GM23338 (cell line): Measurements from ENCODE around the gene CLIC3. TPM values are rescaled to one million over a fixed set of nuclear protein-coding genes. Genes with fewer than 3 reads are reported as not detected.

Source experiments
- ATAC-seq: fragments of 200-7000 bp; cut with Tn5 transposase; 3 replicates; pipeline ENCODE4 v1.9.1; 2020
- DNase-seq: peaks from one replicate; pipeline ENCODE4 v3.0.0-alpha.2; 2015; ENCODE audit warnings: low spot score
- H2AFZ ChIP-seq: fragments of 200-600 bp; sonication (generic); 2 replicates; pipeline ENCODE4 v1.8.0; 2016; ENCODE audit warnings: antibody characterized with exemption, mild to moderate bottlenecking, moderate library complexity
- H3F3A ChIP-seq: fragments of 200-600 bp; sonication (generic); replicated peaks from 2 replicates; pipeline ENCODE4 v1.8.0; 2017; ENCODE audit warnings: antibody characterized with exemption, mixed run types, low read depth
- H3K27ac ChIP-seq: fragments of 200-600 bp; sonication (generic); 2 replicates; pipeline ENCODE4 v1.6.1; 2016; ENCODE audit warnings: low read depth
- H3K27me3 ChIP-seq: fragments of 200-600 bp; sonication (generic); 2 replicates; pipeline ENCODE4 v1.8.0; 2016; ENCODE audit warnings: mild to moderate bottlenecking, mixed run types, moderate library complexity; ENCODE audit not compliant: insufficient read depth
- H3K36me3 ChIP-seq: fragments of 200-600 bp; sonication (generic); 2 replicates; pipeline ENCODE4 v1.8.0; 2016; ENCODE audit warnings: mild to moderate bottlenecking; ENCODE audit not compliant: insufficient read depth
- H3K4me1 ChIP-seq: fragments of 200-600 bp; sonication (generic); 2 replicates; pipeline ENCODE4 v1.8.0; 2016; ENCODE audit warnings: mild to moderate bottlenecking, moderate library complexity; ENCODE audit not compliant: insufficient read depth
- H3K4me2 ChIP-seq: fragments of 200-600 bp; sonication (generic); 2 replicates; pipeline ENCODE4 v1.7.1; 2017; ENCODE audit warnings: mixed run types
- H3K4me3 ChIP-seq: fragments of 200-600 bp; sonication (generic); 2 replicates; pipeline ENCODE4 v1.6.1; 2016; ENCODE audit warnings: mixed run types
- H3K79me2 ChIP-seq: fragments of 200-600 bp; sonication (generic); replicated peaks from 2 replicates; pipeline ENCODE4 v1.8.0; 2017; ENCODE audit warnings: mild to moderate bottlenecking; ENCODE audit not compliant: insufficient read depth
- H3K9me2 ChIP-seq: fragments of 200-600 bp; sonication (generic); 2 replicates; pipeline ENCODE4 v1.8.0; 2017; ENCODE audit not compliant: insufficient read depth
- H4K20me1 ChIP-seq: fragments of 200-600 bp; sonication (generic); replicated peaks from 2 replicates; pipeline ENCODE4 v1.8.0; 2017; ENCODE audit warnings: mild to moderate bottlenecking; ENCODE audit not compliant: insufficient read depth
- H3K27ac Mint-ChIP-seq: 2 replicates; pipeline ENCODE4 v1.8.0; 2020; ENCODE audit warnings: inconsistent platforms, mild to moderate bottlenecking, moderate library complexity, mixed read lengths
- H3K27me3 Mint-ChIP-seq: 3 replicates; pipeline ENCODE4 v1.8.0; 2022; ENCODE audit warnings: low read depth, mild to moderate bottlenecking, moderate library complexity, mixed read lengths, inconsistent platforms; ENCODE audit not compliant: insufficient read depth, poor library complexity
- H3K36me3 Mint-ChIP-seq: 3 replicates; pipeline ENCODE4 v1.8.0; 2021; ENCODE audit warnings: low read depth, mild to moderate bottlenecking, inconsistent platforms, moderate library complexity, mixed read lengths
- H3K4me1 Mint-ChIP-seq: 3 replicates; pipeline ENCODE4 v1.8.0; 2020; ENCODE audit warnings: mild to moderate bottlenecking, inconsistent platforms, mixed read lengths
- H3K4me3 Mint-ChIP-seq: 3 replicates; pipeline ENCODE4 v1.8.0; 2021; ENCODE audit warnings: moderate library complexity, mild to moderate bottlenecking, inconsistent platforms, mixed read lengths
- H3K9me3 Mint-ChIP-seq: 3 replicates; pipeline ENCODE4 v1.8.0; 2020; ENCODE audit warnings: moderate library complexity, mild to moderate bottlenecking, inconsistent platforms, mixed read lengths
- CREB1 ChIP-seq: fragments of 250-450 bp; sonication (Bioruptor Pico); IDR thresholded peaks from 2 replicates; pipeline ENCODE4 v1.5.0; 2020; ENCODE audit warnings: low read depth, mild to moderate bottlenecking, moderate library complexity
- CTCF ChIP-seq, 2 experiments: fragments of 200-600 bp in 1 of 2; sonication (generic) in 1 of 2; conservative IDR thresholded peaks; 2 replicates each; pipeline versions ENCODE4 v1.5.1 to v1.6.1; 2016 to 2017; ENCODE audit warnings: antibody characterized with exemption in 2 of 2, low read depth in 2 of 2, mild to moderate bottlenecking in 2 of 2, moderate library complexity in 1 of 2
- EZH2 ChIP-seq: fragments of 200-600 bp; sonication (generic); IDR thresholded peaks from one replicate; pipeline ENCODE4 v1.8.0; 2017; ENCODE audit warnings: antibody characterized with exemption, mild to moderate bottlenecking, low read depth; ENCODE audit not compliant: unreplicated experiment
- EZH2phosphoT487 ChIP-seq: fragments of 200-600 bp; sonication (generic); IDR thresholded peaks from one replicate; pipeline ENCODE4 v1.8.1; 2018; ENCODE audit warnings: antibody characterized with exemption; ENCODE audit not compliant: unreplicated experiment
- JUNB ChIP-seq: IDR thresholded peaks from one replicate; pipeline ENCODE4 v1.6.1; 2016; ENCODE audit warnings: antibody characterized with exemption; ENCODE audit not compliant: unreplicated experiment
- NANOG ChIP-seq: IDR thresholded peaks from 2 replicates; pipeline ENCODE4 v1.6.1; 2016; ENCODE audit warnings: antibody characterized with exemption, borderline replicate concordance
- POLR2AphosphoS5 ChIP-seq: IDR thresholded peaks from 2 replicates; pipeline ENCODE4 v1.6.1; 2016; ENCODE audit warnings: antibody characterized with exemption, low read depth
- STAT1 ChIP-seq: IDR thresholded peaks from one replicate; pipeline ENCODE4 v1.6.1; 2016; ENCODE audit warnings: antibody characterized with exemption; ENCODE audit not compliant: unreplicated experiment
- ZNF114 ChIP-seq: fragments of 250-450 bp; sonication (Bioruptor Pico); IDR thresholded peaks from 2 replicates; pipeline ENCODE4 v1.5.0; 2020; ENCODE audit warnings: mild to moderate bottlenecking, moderate library complexity
- polyA plus RNA-seq: library from polyadenylated mRNA; unstranded; fragments of >200 nt; fragmentation: Nextera tagmentation; extraction: Ambion mirVana; gene quantifications from 2 replicates; pipeline ENCODE4 v1.2.1, GENCODE V29; 2016
- total RNA-seq: library from RNA; depleted of rRNA; stranded (reverse); fragments of >200 nt; shearing (Covaris generic); gene quantifications from 2 replicates; pipeline ENCODE4 v1.2.3, GENCODE V29; 2014
- TF ChIP-seq, protein P1 (sequence below): IDR thresholded peaks from 2 replicates; pipeline ENCODE4 v1.6.1; 2016; ENCODE audit warnings: antibody characterized with exemption
- TF ChIP-seq, protein P2 (sequence below): IDR thresholded peaks from one replicate; pipeline ENCODE4 v1.6.1; 2018; ENCODE audit warnings: antibody characterized with exemption; ENCODE audit not compliant: unreplicated experiment

The CLIC3 gene
- total and polyA plus RNA-seq, 2 experiments from 2014 or later = 0.53 to 0.56 TPM

- TF ChIP-seq, protein P1, sequence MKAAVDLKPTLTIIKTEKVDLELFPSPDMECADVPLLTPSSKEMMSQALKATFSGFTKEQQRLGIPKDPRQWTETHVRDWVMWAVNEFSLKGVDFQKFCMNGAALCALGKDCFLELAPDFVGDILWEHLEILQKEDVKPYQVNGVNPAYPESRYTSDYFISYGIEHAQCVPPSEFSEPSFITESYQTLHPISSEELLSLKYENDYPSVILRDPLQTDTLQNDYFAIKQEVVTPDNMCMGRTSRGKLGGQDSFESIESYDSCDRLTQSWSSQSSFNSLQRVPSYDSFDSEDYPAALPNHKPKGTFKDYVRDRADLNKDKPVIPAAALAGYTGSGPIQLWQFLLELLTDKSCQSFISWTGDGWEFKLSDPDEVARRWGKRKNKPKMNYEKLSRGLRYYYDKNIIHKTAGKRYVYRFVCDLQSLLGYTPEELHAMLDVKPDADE = no peak
- no peak for TF ChIP-seq CREB1 (CRISPR knock-in tag)
- no peak for TF ChIP-seq NANOG
Measured at GRCh38 chr9:137030006-137030405, 33.6 kb upstream of the CLIC3 start (continued).

DNA sequence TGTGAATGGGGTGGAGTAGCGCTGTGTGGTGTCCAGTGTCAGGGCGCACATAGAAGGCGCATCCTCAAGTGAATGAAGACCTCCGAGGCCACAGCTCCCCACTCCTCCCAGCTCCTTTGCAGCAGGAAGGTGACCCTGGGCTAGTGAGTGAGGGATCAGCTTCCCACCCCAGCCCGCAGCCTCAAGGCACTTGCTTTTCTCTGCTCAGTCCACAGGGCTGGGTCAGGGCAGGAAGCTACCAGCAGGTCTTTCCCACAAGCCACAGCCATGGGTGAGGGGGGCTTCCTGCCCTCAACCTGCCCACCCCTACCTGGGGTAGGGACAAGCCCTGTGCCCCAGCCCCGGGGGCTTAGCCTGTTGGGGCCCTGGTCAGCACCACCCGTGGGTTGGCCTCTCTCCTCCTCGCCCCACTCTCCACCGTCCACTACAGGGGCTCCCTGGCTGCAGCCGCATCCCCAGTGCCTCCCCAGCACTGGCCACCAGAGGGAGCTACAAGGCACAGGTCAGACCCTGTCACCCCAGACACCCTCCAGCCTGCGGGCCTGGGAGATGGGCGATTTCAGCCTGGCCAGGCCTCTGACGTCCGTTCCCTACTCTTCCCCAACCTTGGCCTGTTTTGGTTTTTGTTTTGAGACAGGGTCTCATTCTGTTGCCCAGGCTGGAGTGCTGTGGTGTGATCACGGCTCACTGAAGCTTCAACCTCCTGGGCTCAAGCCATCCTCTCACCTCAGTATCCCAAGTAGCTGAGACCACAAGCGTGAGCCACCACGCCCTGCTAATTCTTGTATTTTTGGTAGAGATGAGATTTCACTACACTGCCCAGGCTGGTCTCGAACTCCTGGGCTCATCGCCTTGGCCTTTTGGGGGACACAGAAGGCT, 32.9 kb upstream of the CLIC3 start:
- Histone ChIP-seq H3K9me2 (no peaks in the 10 kb centered on the region), H3K4me3 (peak overlapping the region; percentile 75), H3K27ac (no peak overlapping the region), H3K79me2 (no peaks in the 10 kb centered on the region), H3K36me3 (no peaks in the 10 kb centered on the region), H2AFZ (peak overlapping the region; percentile 90; the same call in 1 of the 2 replicates), H3F3A (0 out of 2 replicates have a peak, but pooled peaks cover 3% of the 10 kb centered on the region), H4K20me1 (no peaks in the 10 kb centered on the region), H3K4me2 (peak overlapping the region; percentile 84), H3K27me3 (peaks cover 21% of the 10 kb centered on the region), H3K4me1 (0 out of 2 replicates have a peak, but pooled peaks cover 3% of the 10 kb centered on the region)
- peak overlapping the region; percentile 61 for H3K4me3 Mint-ChIP-seq
- DNase-seq (peak; percentile 82), ATAC-seq (peak; percentile 85)
- no peaks in the 10 kb centered on the region for H3K9me3 Mint-ChIP-seq
- peaks cover 28% of the 10 kb centered on the region for H3K27me3 Mint-ChIP-seq
- no peaks in the 10 kb centered on the region; the same call in 2 of the 3 replicates for H3K4me1 Mint-ChIP-seq
- H3K36me3 Mint-ChIP-seq = no peaks in the 10 kb centered on the region
- no peak overlapping the region for H3K27ac Mint-ChIP-seq
- no peak for TF ChIP-seq ZNF114 (CRISPR knock-in tag)
- TF ChIP-seq STAT1 = no peak
- TF ChIP-seq CREB1 (CRISPR knock-in tag) = no peak
- peak; percentile 20 for TF ChIP-seq EZH2
- TF ChIP-seq, protein P2, sequence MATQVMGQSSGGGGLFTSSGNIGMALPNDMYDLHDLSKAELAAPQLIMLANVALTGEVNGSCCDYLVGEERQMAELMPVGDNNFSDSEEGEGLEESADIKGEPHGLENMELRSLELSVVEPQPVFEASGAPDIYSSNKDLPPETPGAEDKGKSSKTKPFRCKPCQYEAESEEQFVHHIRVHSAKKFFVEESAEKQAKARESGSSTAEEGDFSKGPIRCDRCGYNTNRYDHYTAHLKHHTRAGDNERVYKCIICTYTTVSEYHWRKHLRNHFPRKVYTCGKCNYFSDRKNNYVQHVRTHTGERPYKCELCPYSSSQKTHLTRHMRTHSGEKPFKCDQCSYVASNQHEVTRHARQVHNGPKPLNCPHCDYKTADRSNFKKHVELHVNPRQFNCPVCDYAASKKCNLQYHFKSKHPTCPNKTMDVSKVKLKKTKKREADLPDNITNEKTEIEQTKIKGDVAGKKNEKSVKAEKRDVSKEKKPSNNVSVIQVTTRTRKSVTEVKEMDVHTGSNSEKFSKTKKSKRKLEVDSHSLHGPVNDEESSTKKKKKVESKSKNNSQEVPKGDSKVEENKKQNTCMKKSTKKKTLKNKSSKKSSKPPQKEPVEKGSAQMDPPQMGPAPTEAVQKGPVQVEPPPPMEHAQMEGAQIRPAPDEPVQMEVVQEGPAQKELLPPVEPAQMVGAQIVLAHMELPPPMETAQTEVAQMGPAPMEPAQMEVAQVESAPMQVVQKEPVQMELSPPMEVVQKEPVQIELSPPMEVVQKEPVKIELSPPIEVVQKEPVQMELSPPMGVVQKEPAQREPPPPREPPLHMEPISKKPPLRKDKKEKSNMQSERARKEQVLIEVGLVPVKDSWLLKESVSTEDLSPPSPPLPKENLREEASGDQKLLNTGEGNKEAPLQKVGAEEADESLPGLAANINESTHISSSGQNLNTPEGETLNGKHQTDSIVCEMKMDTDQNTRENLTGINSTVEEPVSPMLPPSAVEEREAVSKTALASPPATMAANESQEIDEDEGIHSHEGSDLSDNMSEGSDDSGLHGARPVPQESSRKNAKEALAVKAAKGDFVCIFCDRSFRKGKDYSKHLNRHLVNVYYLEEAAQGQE = peak; percentile 7
- no peak for TF ChIP-seq POLR2AphosphoS5
- TF ChIP-seq EZH2phosphoT487 = no peak
- TF ChIP-seq CTCF (conservative IDR thresholded peaks at IDR 0.05; ENCODE audit: low read depth in 2 of 2) = peak; percentile 83 to 95
- TF ChIP-seq, protein P1 = no peak
- TF ChIP-seq JUNB = no peak
